HEK293T (cell line): ENCODE results near the gene RFPL1.
"Not testable (repeated sequence)": the region's sequence is repeated elsewhere in the genome, so short reads cannot be mapped to it uniquely, and the experiment has no call there.

Source experiments
- CTCF ChIA-PET: fragments of 350-600 bp; formaldehyde crosslinking; extraction: SDS; loops from one replicate; lab custom pipeline; 2021; ENCODE audit warnings: antibody characterized with exemption, inconsistent platforms; lab: Yijun Ruan, JAX
- POLR2A ChIA-PET: fragments of 350-600 bp; formaldehyde crosslinking; extraction: SDS; loops from one replicate; lab custom pipeline; 2020; ENCODE audit warnings: antibody characterized with exemption, inconsistent platforms; lab: Yijun Ruan, JAX
- DNase-seq: peaks from one replicate; pipeline ENCODE4 v3.0.0; 2012; ENCODE audit warnings: mixed read lengths; ENCODE audit errors: extremely low spot score
- ARNT ChIP-seq: fragments of 450-650 bp; IDR thresholded peaks from 2 replicates; pipeline ENCODE4 v1.6.1; 2017; ENCODE audit warnings: mild to moderate bottlenecking
- BHLHE40 ChIP-seq: fragments of 450-650 bp; IDR thresholded peaks from 2 replicates; pipeline ENCODE4 v1.6.1; 2016; ENCODE audit warnings: mild to moderate bottlenecking, moderate library complexity, borderline replicate concordance
- CTBP1 ChIP-seq: fragments of 450-650 bp; IDR thresholded peaks from 2 replicates; pipeline ENCODE4 v1.6.1; 2016; ENCODE audit warnings: borderline replicate concordance
- ELF4 ChIP-seq: fragments of 450-650 bp; IDR thresholded peaks from 2 replicates; pipeline ENCODE4 v1.6.1; 2017; ENCODE audit warnings: antibody characterized with exemption
- FOXA1 ChIP-seq: fragments of 450-650 bp; IDR thresholded peaks from 2 replicates; pipeline ENCODE4 v1.6.1; 2016; ENCODE audit warnings: mild to moderate bottlenecking
- FOXK2 ChIP-seq: fragments of 450-650 bp; IDR thresholded peaks from 2 replicates; pipeline ENCODE4 v1.6.1; 2016; ENCODE audit warnings: mild to moderate bottlenecking
- FOXM1 ChIP-seq: fragments of 450-650 bp; IDR thresholded peaks from 2 replicates; pipeline ENCODE4 v1.6.1; 2017; ENCODE audit warnings: mild to moderate bottlenecking, borderline replicate concordance
- HDGF ChIP-seq: fragments of 450-650 bp; IDR thresholded peaks from 2 replicates; pipeline ENCODE4 v1.6.1; 2017; ENCODE audit warnings: antibody characterized with exemption, borderline replicate concordance
- L3MBTL2 ChIP-seq: fragments of 450-650 bp; conservative IDR thresholded peaks from 2 replicates; pipeline ENCODE4 v1.6.1; 2016; ENCODE audit warnings: mild to moderate bottlenecking
- LEF1 ChIP-seq: fragments of 450-650 bp; IDR thresholded peaks from 2 replicates; pipeline ENCODE4 v1.6.1; 2017; ENCODE audit warnings: mild to moderate bottlenecking, borderline replicate concordance
- NFRKB ChIP-seq: fragments of 450-650 bp; IDR thresholded peaks from 2 replicates; pipeline ENCODE4 v1.6.1; 2016; ENCODE audit warnings: mild to moderate bottlenecking, moderate library complexity
- SP1 ChIP-seq: fragments of 450-650 bp; IDR thresholded peaks from 2 replicates; pipeline ENCODE4 v1.6.1; 2017
- SUZ12 ChIP-seq: fragments of 450-650 bp; IDR thresholded peaks from 2 replicates; pipeline ENCODE4 v1.6.1; 2016; ENCODE audit warnings: mild to moderate bottlenecking
- TARDBP ChIP-seq: fragments of 450-650 bp; IDR thresholded peaks from 2 replicates; pipeline ENCODE4 v1.6.1; 2016
- ZNF384 ChIP-seq: fragments of 450-650 bp; IDR thresholded peaks from 2 replicates; pipeline ENCODE4 v1.6.1; 2016
- TF ChIP-seq, protein P1 (sequence below): fragments of 450-650 bp; IDR thresholded peaks from 2 replicates; pipeline ENCODE4 v1.6.1; 2016

Gene RFPL1

GRCh38 chr22:29483254-29483653 is 44.9 kb downstream of the RFPL1 start:
- CTCF ChIA-PET: interaction anchor here (0.7 kb wide), 1 partner anchor 12 kb away, joined by 4 read pairs; no protein-coding TSS in a partner anchor
- TF ChIP-seq LEF1 (no peak), HDGF (no peak), ARNT (no peak), CTBP1 (no peak), FOXA1 (no peak), SUZ12 (no peak), NFRKB (no peak), FOXM1 (no peak), FOXK2 (no peak), ELF4 (no peak), TARDBP (no peak), SP1 (no peak), L3MBTL2 (no peak), BHLHE40 (no peak), ZNF384 (no peak)
- TF ChIP-seq, protein P1, sequence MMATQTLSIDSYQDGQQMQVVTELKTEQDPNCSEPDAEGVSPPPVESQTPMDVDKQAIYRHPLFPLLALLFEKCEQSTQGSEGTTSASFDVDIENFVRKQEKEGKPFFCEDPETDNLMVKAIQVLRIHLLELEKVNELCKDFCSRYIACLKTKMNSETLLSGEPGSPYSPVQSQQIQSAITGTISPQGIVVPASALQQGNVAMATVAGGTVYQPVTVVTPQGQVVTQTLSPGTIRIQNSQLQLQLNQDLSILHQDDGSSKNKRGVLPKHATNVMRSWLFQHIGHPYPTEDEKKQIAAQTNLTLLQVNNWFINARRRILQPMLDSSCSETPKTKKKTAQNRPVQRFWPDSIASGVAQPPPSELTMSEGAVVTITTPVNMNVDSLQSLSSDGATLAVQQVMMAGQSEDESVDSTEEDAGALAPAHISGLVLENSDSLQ: no peak
- POLR2A ChIA-PET: no interaction called here
- no peak for DNase-seq

DNA sequence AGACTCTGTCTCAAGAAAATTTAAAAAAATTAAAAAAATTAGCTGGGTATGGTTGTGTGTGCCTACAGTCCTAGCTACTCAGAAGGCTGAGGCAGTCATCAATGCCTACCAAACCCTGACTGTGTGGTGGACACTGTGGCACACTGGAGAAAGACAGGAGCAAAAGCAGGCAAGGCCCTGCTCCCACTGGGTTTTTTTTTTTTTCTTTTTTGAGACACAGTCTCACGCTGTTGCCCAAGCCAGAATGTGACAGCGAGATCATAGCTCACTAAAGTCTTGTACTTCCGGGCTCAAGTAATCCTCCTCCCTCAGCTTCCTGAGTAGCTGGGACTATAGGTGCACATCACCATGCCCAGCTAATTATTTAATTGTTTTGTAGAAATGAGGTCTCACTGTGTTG is 46.3 kb downstream of the RFPL1 start:
- POLR2A ChIA-PET: no interaction called here
- CTCF ChIA-PET: interaction anchor here (0.6 to 1.9 kb wide), 2 partner anchors 14 to 397 kb away, joined by 4 to 6 read pairs; no protein-coding TSS in a partner anchor
- DNase-seq: no peak
- TF ChIP-seq FOXK2 (no peak), LEF1 (no peak), SUZ12 (no peak), CTBP1 (no peak), ARNT (no peak), L3MBTL2 (no peak), ELF4 (no peak), TARDBP (no peak), SP1 (no peak), BHLHE40 (no peak), HDGF (no peak), FOXA1 (no peak), ZNF384 (no peak)

DNA sequence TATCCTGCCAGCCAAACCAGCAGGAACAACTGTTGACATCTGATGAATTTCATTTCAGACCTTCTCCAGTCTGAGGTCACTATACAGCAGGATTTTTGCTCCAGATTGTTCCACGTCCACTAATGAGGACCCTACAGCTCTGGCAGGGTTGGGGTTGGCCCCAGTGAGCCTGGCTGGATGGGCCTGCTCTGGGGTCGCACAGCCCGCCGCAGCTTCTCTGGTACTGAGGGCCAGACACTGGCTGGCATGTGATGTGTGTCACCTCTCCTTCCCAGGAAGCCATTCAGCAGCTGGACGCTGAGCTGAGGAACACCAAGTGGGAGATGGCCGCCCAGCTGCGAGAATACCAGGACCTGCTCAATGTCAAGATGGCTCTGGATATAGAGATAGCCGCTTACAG is 47.1 kb downstream of the RFPL1 start:
- TF ChIP-seq FOXK2: no peak
- TF ChIP-seq NFRKB: no peak
- TF ChIP-seq FOXA1: no peak
- no peak for TF ChIP-seq CTBP1
- no peak for TF ChIP-seq FOXM1
- TF ChIP-seq L3MBTL2: no peak
- TF ChIP-seq TARDBP: no peak
- no peak for TF ChIP-seq ZNF384
- no peak for TF ChIP-seq SP1
- no peak for TF ChIP-seq BHLHE40
- TF ChIP-seq SUZ12: no peak
- no peak for TF ChIP-seq ARNT
- TF ChIP-seq HDGF: no peak
- TF ChIP-seq LEF1: no peak
- no peak for TF ChIP-seq ELF4
- TF ChIP-seq, protein P1: no peak
- POLR2A ChIA-PET: no interaction called here

DNA sequence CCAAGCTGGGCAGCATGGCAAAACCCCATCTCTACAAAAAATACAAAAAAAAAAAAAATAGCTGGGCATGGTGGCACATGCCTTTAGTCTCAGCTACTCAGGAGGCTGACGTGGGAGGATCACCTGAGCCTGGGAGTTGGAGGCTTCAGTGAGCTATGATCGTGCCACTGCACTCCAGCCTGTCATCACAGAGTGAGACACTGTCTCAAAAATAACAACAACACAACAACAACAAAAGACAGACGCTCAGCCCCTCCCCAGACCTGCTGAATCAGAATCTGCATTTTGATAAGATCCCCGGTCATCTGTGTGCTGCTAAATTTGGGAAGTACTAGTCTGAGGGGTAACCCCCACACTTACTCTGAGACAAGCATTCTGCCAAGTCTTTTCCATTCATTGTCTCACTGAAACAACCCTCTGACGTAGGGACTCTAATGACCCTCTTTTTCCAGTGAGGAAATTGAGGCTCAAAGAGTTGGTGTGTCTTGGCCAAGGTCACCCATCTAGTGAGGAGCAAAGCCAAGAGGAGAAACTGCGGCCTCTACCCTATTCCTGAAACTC is 49.1 kb downstream of the RFPL1 start:
- POLR2A ChIA-PET: no interaction called here
- CTCF ChIA-PET: interaction anchor here (1.3 kb wide), 1 partner anchor 17 kb away, joined by 4 read pairs; no protein-coding TSS in a partner anchor
- TF ChIP-seq FOXM1 (no peak), ARNT (no peak), FOXA1 (no peak), TARDBP (no peak), LEF1 (no peak), BHLHE40 (no peak), SP1 (no peak), CTBP1 (no peak)
- TF ChIP-seq, protein P1: no peak
- no peak for DNase-seq

More for the DNA sequence above, 47.1 kb downstream of the RFPL1 start:
- DNase-seq: no peak
- CTCF ChIA-PET: interaction anchor here (1.9 kb wide), 1 partner anchor 14 kb away, joined by 6 read pairs; no protein-coding TSS in a partner anchor

- DNase-seq, POLR2A ChIA-PET, CTCF ChIA-PET: not testable (repeated sequence)
These were observed 50.9 kb downstream of the RFPL1 start for GRCh38 chr22:29489127-29489780.

GRCh38 chr22:29491012-29491411 is 52.6 kb downstream of the RFPL1 start:
- TF ChIP-seq CTBP1: no peak
- TF ChIP-seq, protein P1: 0 out of 2 replicates have a peak, but pooled peaks have one; percentile 9
- DNase-seq: no peak
- POLR2A ChIA-PET: no interaction called here
- CTCF ChIA-PET: no interaction called here
